A673 (cell line): Measurements from ENCODE around the gene USP34. TPM values are rescaled to one million over a fixed set of nuclear protein-coding genes. Genes with fewer than 3 reads are reported as not detected.

ENCODE experiments used
- Bru-seq: library from RNA; stranded (reverse); fragments of 400-500 nt; gene quantifications from one replicate; lab custom pipeline; 2021; lab: Mats Ljungman, UMichigan
- BruChase-seq, 2 experiments: library from RNA; stranded (reverse); fragments of 400-500 nt; gene quantifications; one replicate each; lab custom pipeline; 2021; lab: Mats Ljungman, UMichigan
- BruUV-seq: library from RNA; stranded (reverse); fragments of 400-500 nt; replicated peaks from 2 replicates; lab custom pipeline; 2021; lab: Mats Ljungman, UMichigan
- CTCF ChIA-PET: fragments of 300-600 bp; sonication (Branson Sonifier 250); formaldehyde crosslinking; loops from one replicate; lab custom pipeline; 2022; ENCODE audit warnings: antibody characterized with exemption; lab: Charles Lee
- POLR2A ChIA-PET: fragments of 300-600 bp; sonication (Branson Sonifier 250); formaldehyde crosslinking; loops from one replicate; lab custom pipeline; 2022; ENCODE audit warnings: antibody characterized with exemption; ENCODE audit not compliant: low non-redundant PET; lab: Charles Lee
- DNase-seq: peaks from one replicate; pipeline ENCODE4 v3.0.0-alpha.2; 2015; ENCODE audit warnings: low spot score
- H3K27ac ChIP-seq: fragments of 200-600 bp; sonication (generic); 2 replicates; pipeline ENCODE4 v1.5.1; 2016; ENCODE audit warnings: mixed run types, low read depth, mild to moderate bottlenecking, mixed read lengths, antibody characterized with exemption, low read length; ENCODE audit not compliant: poor library complexity, severe bottlenecking
- H3K27me3 ChIP-seq: fragments of 200-600 bp; sonication (generic); replicated peaks from 2 replicates; pipeline ENCODE4 v1.6.1; 2017; ENCODE audit warnings: mixed run types, low read depth, mild to moderate bottlenecking, mixed read lengths, antibody characterized with exemption, low read length; ENCODE audit not compliant: insufficient read depth, poor library complexity
- H3K36me3 ChIP-seq: fragments of 200-600 bp; sonication (generic); 2 replicates; pipeline ENCODE4 v1.6.1; 2016; ENCODE audit warnings: mixed run types, mild to moderate bottlenecking, mixed read lengths, antibody characterized with exemption, low read length; ENCODE audit not compliant: insufficient read depth, poor library complexity, severe bottlenecking
- H3K4me1 ChIP-seq: fragments of 200-600 bp; sonication (generic); 2 replicates; pipeline ENCODE4 v1.6.1; 2017; ENCODE audit warnings: mixed run types, mild to moderate bottlenecking, mixed read lengths, antibody characterized with exemption, low read length; ENCODE audit not compliant: insufficient read depth, poor library complexity, severe bottlenecking
- H3K4me3 ChIP-seq: fragments of 200-600 bp; sonication (generic); 2 replicates; pipeline ENCODE4 v1.5.1; 2016; ENCODE audit warnings: low read depth, mixed run types, mild to moderate bottlenecking, mixed read lengths, low read length; ENCODE audit not compliant: poor library complexity, severe bottlenecking
- H3K9me3 ChIP-seq: fragments of 200-600 bp; sonication (generic); 2 replicates; pipeline ENCODE4 v1.6.1; 2016; ENCODE audit warnings: mixed run types, low read depth, mild to moderate bottlenecking, mixed read lengths, antibody characterized with exemption, low read length; ENCODE audit not compliant: poor library complexity, severe bottlenecking
- EZH2 ChIP-seq: fragments of 200-600 bp; sonication (generic); IDR thresholded peaks from 2 replicates; pipeline ENCODE4 v1.6.1; 2017; ENCODE audit warnings: borderline replicate concordance, low read depth, mild to moderate bottlenecking, mixed read lengths, antibody characterized with exemption, low read length; ENCODE audit not compliant: poor library complexity, severe bottlenecking
- intact Hi-C: fragments of 100-400 bp; cut with micrococcal nuclease; formaldehyde crosslinking; loops from one replicate; pipeline ENCODE4 v1.10.0; 2022; ENCODE audit not compliant: unreplicated experiment
- long read RNA-seq: library from polyadenylated mRNA; stranded (forward); transcript quantifications from one replicate; pipeline ENCODE4 v2.0.0, GENCODE V29; 2022
- total RNA-seq: library from RNA; stranded (reverse); gene quantifications from 2 replicates; pipeline ENCODE4 v1.2.3, GENCODE V29; 2021
- TF ChIP-seq, protein P1 (sequence below): fragments of 300-800, 200-600 bp; sonication (generic); conservative IDR thresholded peaks from 2 replicates; pipeline ENCODE4 v1.5.1; 2017; ENCODE audit warnings: low read depth, mild to moderate bottlenecking, antibody characterized with exemption, low read length, moderate library complexity, mixed read lengths

USP34 gene, protein sequence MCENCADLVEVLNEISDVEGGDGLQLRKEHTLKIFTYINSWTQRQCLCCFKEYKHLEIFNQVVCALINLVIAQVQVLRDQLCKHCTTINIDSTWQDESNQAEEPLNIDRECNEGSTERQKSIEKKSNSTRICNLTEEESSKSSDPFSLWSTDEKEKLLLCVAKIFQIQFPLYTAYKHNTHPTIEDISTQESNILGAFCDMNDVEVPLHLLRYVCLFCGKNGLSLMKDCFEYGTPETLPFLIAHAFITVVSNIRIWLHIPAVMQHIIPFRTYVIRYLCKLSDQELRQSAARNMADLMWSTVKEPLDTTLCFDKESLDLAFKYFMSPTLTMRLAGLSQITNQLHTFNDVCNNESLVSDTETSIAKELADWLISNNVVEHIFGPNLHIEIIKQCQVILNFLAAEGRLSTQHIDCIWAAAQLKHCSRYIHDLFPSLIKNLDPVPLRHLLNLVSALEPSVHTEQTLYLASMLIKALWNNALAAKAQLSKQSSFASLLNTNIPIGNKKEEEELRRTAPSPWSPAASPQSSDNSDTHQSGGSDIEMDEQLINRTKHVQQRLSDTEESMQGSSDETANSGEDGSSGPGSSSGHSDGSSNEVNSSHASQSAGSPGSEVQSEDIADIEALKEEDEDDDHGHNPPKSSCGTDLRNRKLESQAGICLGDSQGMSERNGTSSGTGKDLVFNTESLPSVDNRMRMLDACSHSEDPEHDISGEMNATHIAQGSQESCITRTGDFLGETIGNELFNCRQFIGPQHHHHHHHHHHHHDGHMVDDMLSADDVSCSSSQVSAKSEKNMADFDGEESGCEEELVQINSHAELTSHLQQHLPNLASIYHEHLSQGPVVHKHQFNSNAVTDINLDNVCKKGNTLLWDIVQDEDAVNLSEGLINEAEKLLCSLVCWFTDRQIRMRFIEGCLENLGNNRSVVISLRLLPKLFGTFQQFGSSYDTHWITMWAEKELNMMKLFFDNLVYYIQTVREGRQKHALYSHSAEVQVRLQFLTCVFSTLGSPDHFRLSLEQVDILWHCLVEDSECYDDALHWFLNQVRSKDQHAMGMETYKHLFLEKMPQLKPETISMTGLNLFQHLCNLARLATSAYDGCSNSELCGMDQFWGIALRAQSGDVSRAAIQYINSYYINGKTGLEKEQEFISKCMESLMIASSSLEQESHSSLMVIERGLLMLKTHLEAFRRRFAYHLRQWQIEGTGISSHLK (N-terminal part only)
- total RNA-seq (97.1 and 98.5 TPM in 2 replicates), Bru-seq, nascent RNA (percentile 92 among the genes with signal in this experiment), BruChase-seq, experiment 1, labeled RNA remaining after a 2-hour chase (percentile 91 among the genes with signal in this experiment), BruChase-seq, experiment 2, labeled RNA remaining after a 6-hour chase (percentile 92 among the genes with signal in this experiment)
- long read RNA-seq, full-length matches to known transcripts: 1 of 18 reads
- long read RNA-seq, partial matches to known transcripts: 13 of 18 reads
- long read RNA-seq, other reads (novel, unspliced or antisense): 4 of 18 reads

DNA sequence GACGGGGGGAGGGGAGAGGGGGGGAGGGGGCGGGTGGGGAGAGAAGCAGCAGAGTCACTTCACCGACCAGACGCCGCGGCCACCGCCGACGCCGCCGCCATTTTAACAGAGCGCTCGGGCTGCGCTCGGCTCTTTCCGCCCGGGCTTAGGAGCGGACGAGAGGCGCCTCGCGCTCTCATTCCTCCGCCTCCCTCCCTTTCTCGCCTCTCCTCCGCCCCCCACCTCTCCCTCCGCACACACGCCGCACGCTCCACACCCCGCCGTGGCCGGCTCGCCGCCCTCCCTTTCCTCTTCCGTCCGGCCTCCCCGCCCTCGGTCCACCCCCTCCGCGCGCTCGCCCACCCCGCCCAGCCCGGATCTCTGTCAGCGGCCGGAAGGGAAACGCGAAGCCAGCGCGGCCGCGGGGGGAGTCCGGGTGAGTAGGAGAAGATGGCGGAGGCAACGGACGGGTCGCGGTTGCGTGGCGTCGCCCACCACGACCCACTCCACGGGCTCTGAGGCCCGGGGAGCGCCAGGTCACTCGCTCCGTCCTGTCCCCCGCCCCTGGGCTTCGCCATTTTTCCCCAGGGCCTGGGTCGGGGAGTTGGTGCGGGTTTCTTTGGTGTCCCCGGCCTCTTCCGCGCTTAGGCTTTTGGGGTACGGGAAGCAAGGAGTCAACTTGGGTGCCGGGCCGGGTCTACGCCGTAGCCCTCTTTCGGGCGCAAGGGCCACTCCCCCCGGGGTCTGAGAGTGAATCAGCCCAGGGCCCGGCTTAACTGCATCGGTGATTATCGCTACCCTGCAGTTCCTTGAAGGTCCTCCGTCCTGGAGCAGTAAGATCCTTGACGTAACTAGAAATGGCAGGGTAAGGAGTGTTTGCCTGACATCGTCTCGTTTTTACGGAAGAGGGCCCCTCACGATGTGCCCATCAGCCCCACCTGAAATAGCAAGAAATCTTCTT lies at the start of gene USP34:
USP34 (minus strand) TSS at position 123 of the 940 bp plus-strand sequence. CDS start 395 bp downstream, outside the sequence.
- Histone ChIP-seq H3K4me1 (no peaks in the 10 kb centered on the region), H3K27me3 (no peaks in the 10 kb centered on the region), H3K9me3 (no peaks in the 10 kb centered on the region), H3K36me3 (peaks cover 10% of the 10 kb centered on the region), H3K27ac (peak within 1 kb of the TSS; percentile 99), H3K4me3 (peak within 1 kb of the TSS; percentile 100)
- POLR2A ChIA-PET: no interaction called here
- intact Hi-C loops: loop anchor here (2.0 kb wide), 1 partner anchor 66 kb away; no protein-coding TSS in a partner anchor
- CTCF ChIA-PET: no interaction called here
- BruUV-seq: TSS peak; percentile 79
- TF ChIP-seq, protein P1, sequence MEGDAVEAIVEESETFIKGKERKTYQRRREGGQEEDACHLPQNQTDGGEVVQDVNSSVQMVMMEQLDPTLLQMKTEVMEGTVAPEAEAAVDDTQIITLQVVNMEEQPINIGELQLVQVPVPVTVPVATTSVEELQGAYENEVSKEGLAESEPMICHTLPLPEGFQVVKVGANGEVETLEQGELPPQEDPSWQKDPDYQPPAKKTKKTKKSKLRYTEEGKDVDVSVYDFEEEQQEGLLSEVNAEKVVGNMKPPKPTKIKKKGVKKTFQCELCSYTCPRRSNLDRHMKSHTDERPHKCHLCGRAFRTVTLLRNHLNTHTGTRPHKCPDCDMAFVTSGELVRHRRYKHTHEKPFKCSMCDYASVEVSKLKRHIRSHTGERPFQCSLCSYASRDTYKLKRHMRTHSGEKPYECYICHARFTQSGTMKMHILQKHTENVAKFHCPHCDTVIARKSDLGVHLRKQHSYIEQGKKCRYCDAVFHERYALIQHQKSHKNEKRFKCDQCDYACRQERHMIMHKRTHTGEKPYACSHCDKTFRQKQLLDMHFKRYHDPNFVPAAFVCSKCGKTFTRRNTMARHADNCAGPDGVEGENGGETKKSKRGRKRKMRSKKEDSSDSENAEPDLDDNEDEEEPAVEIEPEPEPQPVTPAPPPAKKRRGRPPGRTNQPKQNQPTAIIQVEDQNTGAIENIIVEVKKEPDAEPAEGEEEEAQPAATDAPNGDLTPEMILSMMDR: no peak
- TF ChIP-seq EZH2: no peak
- peak; percentile 97 for DNase-seq

DNA sequence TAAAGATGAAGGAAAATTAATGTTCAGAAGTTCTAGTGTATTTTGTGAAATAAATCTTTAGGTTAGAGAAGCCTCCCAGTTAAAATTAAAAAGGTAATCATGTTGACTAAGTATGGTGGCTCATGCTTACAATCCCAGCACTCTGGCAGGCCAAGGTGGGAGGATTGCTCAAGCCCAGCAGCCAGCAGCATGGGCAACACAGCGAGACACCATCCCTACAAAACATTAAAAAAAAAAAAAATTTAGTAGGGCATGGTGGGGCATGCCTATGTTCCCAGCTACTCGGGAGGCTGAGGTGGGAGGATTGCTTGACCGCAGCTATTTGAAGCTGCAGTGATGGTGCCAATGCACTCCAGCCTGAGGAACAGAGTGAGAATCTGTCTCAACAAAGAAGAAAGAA lies 49.4 kb upstream of the USP34 start:
- TF ChIP-seq EZH2: no peak
- TF ChIP-seq, protein P1: no peak
- ChIA-PET POLR2A (no interaction called here), CTCF (no interaction called here)
- Histone ChIP-seq H3K36me3 (peaks cover 82% of the 10 kb centered on the region), H3K4me1 (peaks cover 17% of the 10 kb centered on the region), H3K4me3 (no peak overlapping the region), H3K27me3 (no peaks in the 10 kb centered on the region), H3K27ac (no peak overlapping the region), H3K9me3 (no peaks in the 10 kb centered on the region)
- BruUV-seq: no TSS peak
- DNase-seq: no peak
- intact Hi-C loops: no loop called here
